ENCODE measurements around the gene COG3. TPM values are rescaled to one million over a fixed set of nuclear protein-coding genes. Genes with fewer than 3 reads are reported as not detected.

COG3 gene
- total and polyA plus RNA-seq, 2 of the 13 experiments (the other 11 are each of a cell fraction or from before 2014, with no cell fraction given), result 37.8 to 47.5 TPM

- TF ChIP-seq BCLAF1 (IDR thresholded peaks at IDR 0.05), result no peak
- no peak for TF ChIP-seq ZNF816 (CRISPR knock-in tag; IDR thresholded peaks at IDR 0.05; ENCODE audit: borderline replicate concordance)
- peak; percentile 31; the same call in 1 of the 2 replicates for TF ChIP-seq FOXC1 (CRISPR knock-in tag; IDR thresholded peaks at IDR 0.05; ENCODE audit: borderline replicate concordance)
- no peak for TF ChIP-seq NBN (conservative IDR thresholded peaks at IDR 0.05)
- no peak for TF ChIP-seq MAF1 (CRISPR knock-in tag; IDR thresholded peaks at IDR 0.05; ENCODE audit: borderline replicate concordance)
- TF ChIP-seq CENPX (CRISPR knock-in tag; IDR thresholded peaks at IDR 0.05), result no peak
- TF ChIP-seq ZNF749 (CRISPR knock-in tag; IDR thresholded peaks at IDR 0.05; ENCODE audit: borderline replicate concordance), result no peak
- peak; percentile 34 for TF ChIP-seq TBL1XR1 (IDR thresholded peaks at IDR 0.05; ENCODE audit: borderline replicate concordance, low read length, partially characterized antibody)
- no peak for TF ChIP-seq NR3C1 (CRISPR knock-in tag; IDR thresholded peaks at IDR 0.05)
- no peak for TF ChIP-seq ZFP62 (CRISPR knock-in tag; IDR thresholded peaks at IDR 0.05)
- TF ChIP-seq ARID2 (CRISPR knock-in tag; IDR thresholded peaks at IDR 0.05; ENCODE audit: borderline replicate concordance), result no peak
- no peak for TF ChIP-seq SNRNP70 (IDR thresholded peaks at IDR 0.05; ENCODE audit: low read depth, low read length)
- no peak; the same call in 1 of the 2 replicates for TF ChIP-seq ZBTB2 (CRISPR knock-in tag; IDR thresholded peaks at IDR 0.05; ENCODE audit: low read depth)
- TF ChIP-seq PLRG1 (conservative IDR thresholded peaks at IDR 0.05), result no peak
- no peak for TF ChIP-seq ZFYVE20 (CRISPR knock-in tag; IDR thresholded peaks at IDR 0.05; ENCODE audit: borderline replicate concordance, low read depth)
- peak; percentile 49; the same call in 1 of the 2 replicates for TF ChIP-seq ZBTB4 (CRISPR knock-in tag; IDR thresholded peaks at IDR 0.05; ENCODE audit: borderline replicate concordance)
- TF ChIP-seq ZUFSP (CRISPR knock-in tag; IDR thresholded peaks at IDR 0.05; ENCODE audit: borderline replicate concordance), result no peak
- 0 out of 2 replicates have a peak, but pooled peaks have one; percentile 30 for TF ChIP-seq AHR (CRISPR knock-in tag; IDR thresholded peaks at IDR 0.05)
- TF ChIP-seq PPARG (CRISPR knock-in tag; conservative IDR thresholded peaks at IDR 0.05), result peak; percentile 97
- TF ChIP-seq PAX8 (CRISPR knock-in tag; IDR thresholded peaks at IDR 0.05; ENCODE audit: borderline replicate concordance), result no peak
- TF ChIP-seq JARID2 (CRISPR knock-in tag; IDR thresholded peaks at IDR 0.05; ENCODE audit: insufficient replicate concordance), result no peak
These were observed 17.6 kb upstream of the COG3 start (continued) for GRCh38 chr13:45447050-45447661.
